Psoas muscle (tissue), 8 donors: ENCODE measurements around the gene PRDM7. TPM values are rescaled to one million over a fixed set of nuclear protein-coding genes. Genes with fewer than 3 reads are reported as not detected.

ENCODE experiments used
- ATAC-seq, 4 donors: fragments of 200-7000 bp; cut with Tn5 transposase; one replicate each; pipeline ENCODE4 v1.9.1; 2020; ENCODE audit warnings: moderate library complexity in 3 of 4, mild to moderate bottlenecking in 2 of 4
- DNase-seq, 2 donors: peaks; one replicate each; pipeline ENCODE4 v3.0.0-alpha.2; 2020
- H3K27ac ChIP-seq: fragments of 200-600 bp; one replicate; pipeline ENCODE4 v1.8.0; 2022
- H3K27me3 ChIP-seq, 3 donors: fragments of 200-600 bp in 1 of 3; one replicate each; pipeline versions ENCODE4 v1.6.1 to v1.8.0; 2013 to 2022; ENCODE audit warnings: low read length in 2 of 3, mild to moderate bottlenecking in 2 of 3, moderate library complexity in 1 of 3; ENCODE audit not compliant: insufficient read depth in 3 of 3
- H3K36me3 ChIP-seq, 2 donors: fragments of 200-600 bp in 1 of 2; one replicate each; pipeline versions ENCODE4 v1.6.1 to v1.8.0; 2013 to 2022; ENCODE audit warnings: low read depth in 1 of 2, mild to moderate bottlenecking in 1 of 2, moderate library complexity in 1 of 2; ENCODE audit not compliant: insufficient read depth in 1 of 2
- H3K4me1 ChIP-seq: fragments of 200-600 bp; one replicate; pipeline ENCODE4 v1.8.0; 2022
- H3K4me3 ChIP-seq: fragments of 200-600 bp; one replicate; pipeline ENCODE4 v1.8.0; 2022; ENCODE audit warnings: mild to moderate bottlenecking
- H3K9me3 ChIP-seq: fragments of 200-600 bp; one replicate; pipeline ENCODE4 v1.8.0; 2022
- CTCF ChIP-seq: fragments of 200-600 bp; IDR thresholded peaks from one replicate; pipeline ENCODE4 v1.8.0; 2022; ENCODE audit warnings: antibody characterized with exemption
- WGBS, 3 donors: extraction: QIAGEN DNeasy Blood & Tissue Kit; methylation state at CpG; one replicate each; pipeline versions ENCODE4 v1.1.6 to v1.1.7; 2013; 5-methylcytosine and 5-hydroxymethylcytosine counted together
- intact Hi-C, 2 donors: fragments of 100-400 bp; cut with DNase I; formaldehyde crosslinking; loops; one replicate each; pipeline versions ENCODE4 v1.11.0 to v1.14.2; 2022
- polyA plus RNA-seq, 3 donors: library from polyadenylated mRNA; stranded (reverse); fragments of 200-250 nt; gene quantifications; one replicate each; pipeline ENCODE4 v1.2.3, GENCODE V29; 2013
- total RNA-seq, 4 donors: library from RNA; stranded (reverse); fragmentation: NEBNext Ultra II Directional in 2 of 4; extraction: Animal tissue kit (Norgen Biotek cat#: 25700) in 2 of 4; gene quantifications; one replicate each; pipeline versions ENCODE4 v1.2.1 to v1.2.4, GENCODE V29; 2021 to 2023
- donor health status: healthy with polysubstance abuse.
- donor health status: DM: no; HTN: no; CAD: no; lungs with moderate emphysema.
- donor health status: Bipolar disorder and iron deficiency.
- donor health status: healthy.
- donor health status: DM: yes; HTN: yes; CAD: no.
- donor health status: DM: no; HTN: no; CAD: no.
- donor health status: DM: no; HTN: no; CAD: no.
- donor health status: DM: yes; HTN: yes; CAD: no.

Gene PRDM7
- total and polyA plus RNA-seq, 7 donors, result not detected

- ATAC-seq (no peak), DNase-seq (peak in 1 of 2 donors; percentile 32)
- no peak overlapping the region for H3K4me3 ChIP-seq
- no peaks in the 10 kb centered on the region for H3K9me3 ChIP-seq
- intact Hi-C loops, result no loop called here
- WGBS, 3 donors, result 86 to 92% (median 89%) methylated on average over 16 of the region's 16 CpGs
- peaks cover 5% of the 10 kb centered on the region for H3K4me1 ChIP-seq
- peaks cover 2 to 68% of the 10 kb centered on the region in 2 donors for H3K36me3 ChIP-seq
- H3K27me3 ChIP-seq, result no peaks in the 10 kb centered on the region
- no peak overlapping the region for H3K27ac ChIP-seq
- TF ChIP-seq CTCF, result no peak
These were observed 35.1 kb downstream of the PRDM7 start for GRCh38 chr16:90041896-90042473.

GRCh38 chr16:90040152-90041023, 36.7 kb downstream of the PRDM7 start:
- H3K4me1 ChIP-seq, result no peaks in the 10 kb centered on the region
- DNase-seq (peak in 1 of 2 donors; percentile 35), ATAC-seq (no peak)
- intact Hi-C loops, result no loop called here
- no peak overlapping the region for H3K4me3 ChIP-seq
- WGBS, 3 donors, result 94 to 95% (median 94%) methylated on average over 29 of the region's 29 CpGs
- peaks cover 2 to 84% of the 10 kb centered on the region in 2 donors for H3K36me3 ChIP-seq
- H3K27ac ChIP-seq, result no peak overlapping the region
- H3K9me3 ChIP-seq, result no peaks in the 10 kb centered on the region
- TF ChIP-seq CTCF, result no peak
- no peaks in the 10 kb centered on the region for H3K27me3 ChIP-seq

GRCh38 chr16:90037276-90037675, 39.9 kb downstream of the PRDM7 start:
- peak in 1 of 2 donors; percentile 23 for DNase-seq
- ATAC-seq, result no peak
- no peaks in the 10 kb centered on the region for H3K9me3 ChIP-seq
- no peak overlapping the region for H3K4me3 ChIP-seq
- TF ChIP-seq CTCF, result no peak
- peaks cover 2 to 71% of the 10 kb centered on the region in 2 donors for H3K36me3 ChIP-seq
- no peaks in the 10 kb centered on the region for H3K4me1 ChIP-seq
- H3K27me3 ChIP-seq, result no peaks in the 10 kb centered on the region
- intact Hi-C loops, result no loop called here
- H3K27ac ChIP-seq, result no peak overlapping the region
- 64 to 80% (median 79%) methylated on average over 12 of the region's 12 CpGs for WGBS, 3 donors

GRCh38 chr16:90035902-90036301, 41.2 kb downstream of the PRDM7 start:
- Histone ChIP-seq H3K4me3 (no peak overlapping the region), H3K9me3 (no peaks in the 10 kb centered on the region), H3K4me1 (no peaks in the 10 kb centered on the region), H3K27me3 (no peaks in the 10 kb centered on the region), H3K36me3 (peaks cover 2 to 69% of the 10 kb centered on the region in 2 donors), H3K27ac (no peak overlapping the region)
- intact Hi-C loops, result no loop called here
- ATAC-seq, result no peak
- TF ChIP-seq CTCF, result no peak
- peak in 1 of 2 donors; percentile 12 for DNase-seq
- WGBS, 3 donors, result 57 to 69% (median 62%) methylated on average over 5 of the region's 5 CpGs
